GM12878 (cell line): ENCODE measurements around the gene EXO1. TPM values are rescaled to one million over a fixed set of nuclear protein-coding genes. Genes with fewer than 3 reads are reported as not detected.

Source experiments
- ATAC-seq: fragments of 200-7000 bp; cut with Tn5 transposase; 3 replicates; pipeline ENCODE4 v1.9.1; 2020; ENCODE audit warnings: mild to moderate bottlenecking, moderate library complexity
- BruUV-seq: library from RNA; stranded (reverse); fragments of 400-500 nt; replicated peaks from 2 replicates; lab custom pipeline; 2021; lab: Mats Ljungman, UMichigan
- CTCF ChIA-PET: fragments of 300-600 bp; sonication (Branson Sonifier 250); formaldehyde crosslinking; extraction: SDS; loops from one replicate; lab custom pipeline; 2021; ENCODE audit warnings: inconsistent platforms; lab: Yijun Ruan, JAX
- POLR2A ChIA-PET: fragments of 350-600 bp; formaldehyde crosslinking; extraction: SDS; loops from one replicate; lab custom pipeline; 2021; ENCODE audit warnings: inconsistent platforms; lab: Charles Lee
- RAD21 ChIA-PET: fragments of 300-600 bp; sonication (Branson Sonifier 250); formaldehyde crosslinking; loops from one replicate; lab custom pipeline; 2023; ENCODE audit warnings: antibody characterized with exemption; ENCODE audit not compliant: unreplicated experiment; lab: Charles Lee
- SMC1A ChIA-PET: fragments of 300-600 bp; sonication (Branson Sonifier 250); formaldehyde crosslinking; loops from one replicate; lab custom pipeline; 2023; ENCODE audit not compliant: unreplicated experiment, uncharacterized antibody; lab: Charles Lee
- DNase-seq: peaks from one replicate; pipeline ENCODE4 v3.0.0-alpha.2; 2011; ENCODE audit warnings: low read depth, low spot score
- FAIRE-seq: peaks from 3 replicates; lab custom pipeline; 2011; peaks lifted over from hg19 to GRCh38; lab: Jason Lieb, UNC
- H2AFZ ChIP-seq: 2 replicates; pipeline ENCODE4 v1.6.0; 2011; ENCODE audit warnings: low read depth, low read length, control low read depth; ENCODE audit not compliant: control insufficient read depth
- H3K27ac ChIP-seq: 2 replicates; pipeline ENCODE4 v1.5.1; 2011; ENCODE audit warnings: control low read depth; ENCODE audit not compliant: control insufficient read depth, insufficient read depth
- H3K27me3 ChIP-seq, 2 experiments: replicated peaks in 1 of 2; 2 replicates each; pipeline versions ENCODE4 v1.6.0 to v1.6.1; 2011; ENCODE audit warnings: low read length in 1 of 2; ENCODE audit not compliant: control insufficient read depth in 2 of 2, insufficient read depth in 2 of 2
- H3K36me3 ChIP-seq, 2 experiments: 2 replicates each; pipeline ENCODE4 v1.5.1; 2011; ENCODE audit warnings: low read length in 1 of 2; ENCODE audit not compliant: control insufficient read depth in 2 of 2, insufficient read depth in 2 of 2
- H3K4me1 ChIP-seq: 2 replicates; pipeline ENCODE4 v1.6.1; 2011; ENCODE audit warnings: mild to moderate bottlenecking, low read length, moderate library complexity, mixed read lengths; ENCODE audit not compliant: control insufficient read depth, insufficient read depth
- H3K4me2 ChIP-seq: 2 replicates; pipeline ENCODE4 v1.6.0; 2011; ENCODE audit warnings: control low read depth; ENCODE audit not compliant: control insufficient read depth, insufficient read depth
- H3K4me3 ChIP-seq: fragments of 200-600 bp; sonication (generic); 2 replicates; pipeline ENCODE4 v1.5.1; 2016
- H3K79me2 ChIP-seq: 2 replicates; pipeline ENCODE4 v1.6.0; 2011; ENCODE audit warnings: low read length; ENCODE audit not compliant: control insufficient read depth, insufficient read depth
- H3K9ac ChIP-seq: 2 replicates; pipeline ENCODE4 v1.8.0; 2011; ENCODE audit warnings: low read length, control low read depth, mixed read lengths; ENCODE audit not compliant: control insufficient read depth, insufficient read depth
- H3K9me3 ChIP-seq: replicated peaks from 3 replicates; pipeline ENCODE4 v1.5.1; 2011; ENCODE audit warnings: mild to moderate bottlenecking, low read length; ENCODE audit not compliant: control insufficient read depth, insufficient read depth
- H4K20me1 ChIP-seq: 2 replicates; pipeline ENCODE4 v1.6.0; 2011; ENCODE audit not compliant: control insufficient read depth, insufficient read depth
- CBX5 ChIP-seq: sonication (generic); IDR thresholded peaks from 2 replicates; pipeline ENCODE4 v1.6.1; 2016; ENCODE audit warnings: low read depth, moderate library complexity, mild to moderate bottlenecking, inconsistent platforms
- NFYA ChIP-seq: IDR thresholded peaks from 2 replicates; pipeline ENCODE4 v1.6.1; 2011; ENCODE audit warnings: low read depth, mild to moderate bottlenecking, low read length, improper control_type of control experiment, borderline replicate concordance
- STAT1 ChIP-seq: fragments of 450-650 bp; conservative IDR thresholded peaks from 2 replicates; pipeline ENCODE4 v1.6.1; 2014; ENCODE audit warnings: antibody characterized with exemption, mild to moderate bottlenecking
- WGBS: methylation state at CpG from one replicate; pipeline ENCODE4 v1.1.6; 2016; ENCODE audit warnings: low lambda C conversion rate; ENCODE audit not compliant: insufficient replicate concordance, insufficient coverage; ENCODE audit errors: missing lambda C conversion rate; 5-methylcytosine and 5-hydroxymethylcytosine counted together
- in situ Hi-C: fragments of 300-500 bp; cut with MboI; formaldehyde crosslinking; loops from 9 replicates; pipeline ENCODE4 v1.14.3; 2018; ENCODE audit warnings: mixed read lengths
- intact Hi-C: fragments of 100-400 bp; cut with micrococcal nuclease; formaldehyde crosslinking; loops from one replicate; pipeline ENCODE4 v1.14.2; 2022; ENCODE audit not compliant: unreplicated experiment
- polyA plus RNA-seq, 11 experiments: library from polyadenylated mRNA; depleted of rRNA in 4 of 11; unstranded in 6 of 11; stranded (reverse) in 5 of 11; fragments of >200 nt; fragmentation: Nextera tagmentation in 4 of 11; fragmentation: Illumina TruSeq in 1 of 11; extraction: Ambion mirVana in 4 of 11; extraction: Trizol in 1 of 11; gene quantifications; 1 replicate in 1 of 11; 2 replicates in 10 of 11; pipeline versions ENCODE4 v1.2.1 to v1.2.3, GENCODE V29; 2011 to 2016; ENCODE audit warnings: inconsistent platforms in 2 of 11, missing spikeins in 2 of 11, low read depth in 1 of 11
- total RNA-seq, 4 experiments: library from RNA; depleted of rRNA in 3 of 4; stranded (reverse); fragments of >200 nt in 3 of 4; fragmentation: Illumina TruSeq in 1 of 4; extraction: Trizol in 1 of 4; gene quantifications; 2 replicates each; pipeline versions ENCODE4 v1.2.1 to v1.2.3, GENCODE V29; 2013 to 2021
- TF ChIP-seq, protein P1 (sequence below): fragments of 450-650 bp; formaldehyde crosslinking; IDR thresholded peaks from 2 replicates; pipeline ENCODE4 v1.5.0; 2022; ENCODE audit warnings: mild to moderate bottlenecking, missing genetic modification characterization
- TF ChIP-seq, protein P2 (sequence below), 3 experiments: IDR thresholded peaks in 2 of 3; conservative IDR thresholded peaks in 1 of 3; 2 replicates each; pipeline ENCODE4 v1.5.1; 2011; ENCODE audit warnings: low read depth in 3 of 3, low read length in 3 of 3, mild to moderate bottlenecking in 3 of 3, control low read depth in 2 of 3, moderate library complexity in 2 of 3, inconsistent platforms in 1 of 3, mixed read lengths in 1 of 3; ENCODE audit not compliant: control insufficient read depth in 2 of 3, insufficient read depth in 1 of 3; ENCODE audit errors: extremely low read depth in 1 of 3
- TF ChIP-seq, protein P3 (sequence below): fragments of 450-650 bp; IDR thresholded peaks from 2 replicates; pipeline ENCODE4 v1.6.1; 2016; ENCODE audit warnings: mild to moderate bottlenecking
- TF ChIP-seq, protein P4 (sequence below): fragments of 450-650 bp; IDR thresholded peaks from 2 replicates; pipeline ENCODE4 v1.6.1; 2017; ENCODE audit warnings: borderline replicate concordance
- TF ChIP-seq, protein P5 (sequence below): fragments of 450-650 bp; IDR thresholded peaks from 2 replicates; pipeline ENCODE4 v1.6.1; 2017; ENCODE audit warnings: mild to moderate bottlenecking, low read depth, inconsistent platforms; ENCODE audit not compliant: poor library complexity, severe bottlenecking

Gene EXO1
- total and polyA plus RNA-seq, 10 of the 15 experiments (the other 5 are each of a cell fraction or from before 2014, with no cell fraction given) = 8.7 to 43.4 (median 30.6) TPM

DNA sequence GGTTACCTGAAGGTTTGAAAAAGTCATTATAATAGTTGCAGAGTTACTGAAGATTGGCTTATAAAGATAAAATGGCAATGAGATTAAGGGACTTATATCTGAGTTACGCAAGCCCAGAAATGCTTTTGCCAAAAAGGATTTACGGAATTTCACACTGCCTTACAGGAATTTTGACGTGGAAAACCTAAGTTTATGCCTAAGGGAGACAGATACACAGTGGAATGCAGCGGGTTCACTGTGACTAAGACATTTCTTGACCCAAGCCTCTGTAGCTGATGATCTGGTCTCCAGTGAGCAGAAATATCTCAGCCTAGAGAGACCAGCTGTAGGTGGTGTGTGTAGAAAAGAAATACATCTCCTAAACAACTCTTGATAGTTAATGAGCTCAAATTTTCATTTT, 10.1 kb upstream of the EXO1 start:
- CTCF ChIA-PET = interaction anchor here (1.8 kb wide), 1 partner anchor 227 kb away, joined by 6 read pairs; no protein-coding TSS in a partner anchor
- Histone ChIP-seq H3K9me3 (no peaks in the 10 kb centered on the region), H3K9ac (no peak overlapping the region), H3K27me3 (no peaks in the 10 kb centered on the region), H2AFZ (no peak overlapping the region), H3K79me2 (no peaks in the 10 kb centered on the region), H3K36me3 (no peaks in the 10 kb centered on the region), H3K27ac (no peak overlapping the region), H4K20me1 (no peaks in the 10 kb centered on the region), H3K4me2 (no peak overlapping the region), H3K4me3 (no peak overlapping the region), H3K4me1 (peaks cover 11% of the 10 kb centered on the region; the same call in 1 of the 2 replicates)
- WGBS = 83% methylated on average over 4 of the region's 4 CpGs
- TF ChIP-seq CBX5 (no peak), STAT1 (no peak), NFYA (no peak)
- TF ChIP-seq, protein P1, sequence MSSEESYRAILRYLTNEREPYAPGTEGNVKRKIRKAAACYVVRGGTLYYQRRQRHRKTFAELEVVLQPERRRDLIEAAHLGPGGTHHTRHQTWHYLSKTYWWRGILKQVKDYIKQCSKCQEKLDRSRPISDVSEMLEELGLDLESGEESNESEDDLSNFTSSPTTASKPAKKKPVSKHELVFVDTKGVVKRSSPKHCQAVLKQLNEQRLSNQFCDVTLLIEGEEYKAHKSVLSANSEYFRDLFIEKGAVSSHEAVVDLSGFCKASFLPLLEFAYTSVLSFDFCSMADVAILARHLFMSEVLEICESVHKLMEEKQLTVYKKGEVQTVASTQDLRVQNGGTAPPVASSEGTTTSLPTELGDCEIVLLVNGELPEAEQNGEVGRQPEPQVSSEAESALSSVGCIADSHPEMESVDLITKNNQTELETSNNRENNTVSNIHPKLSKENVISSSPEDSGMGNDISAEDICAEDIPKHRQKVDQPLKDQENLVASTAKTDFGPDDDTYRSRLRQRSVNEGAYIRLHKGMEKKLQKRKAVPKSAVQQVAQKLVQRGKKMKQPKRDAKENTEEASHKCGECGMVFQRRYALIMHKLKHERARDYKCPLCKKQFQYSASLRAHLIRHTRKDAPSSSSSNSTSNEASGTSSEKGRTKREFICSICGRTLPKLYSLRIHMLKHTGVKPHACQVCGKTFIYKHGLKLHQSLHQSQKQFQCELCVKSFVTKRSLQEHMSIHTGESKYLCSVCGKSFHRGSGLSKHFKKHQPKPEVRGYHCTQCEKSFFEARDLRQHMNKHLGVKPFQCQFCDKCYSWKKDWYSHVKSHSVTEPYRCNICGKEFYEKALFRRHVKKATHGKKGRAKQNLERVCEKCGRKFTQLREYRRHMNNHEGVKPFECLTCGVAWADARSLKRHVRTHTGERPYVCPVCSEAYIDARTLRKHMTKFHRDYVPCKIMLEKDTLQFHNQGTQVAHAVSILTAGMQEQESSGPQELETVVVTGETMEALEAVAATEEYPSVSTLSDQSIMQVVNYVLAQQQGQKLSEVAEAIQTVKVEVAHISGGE (CRISPR knock-in tag) = no peak
- TF ChIP-seq, protein P2, sequence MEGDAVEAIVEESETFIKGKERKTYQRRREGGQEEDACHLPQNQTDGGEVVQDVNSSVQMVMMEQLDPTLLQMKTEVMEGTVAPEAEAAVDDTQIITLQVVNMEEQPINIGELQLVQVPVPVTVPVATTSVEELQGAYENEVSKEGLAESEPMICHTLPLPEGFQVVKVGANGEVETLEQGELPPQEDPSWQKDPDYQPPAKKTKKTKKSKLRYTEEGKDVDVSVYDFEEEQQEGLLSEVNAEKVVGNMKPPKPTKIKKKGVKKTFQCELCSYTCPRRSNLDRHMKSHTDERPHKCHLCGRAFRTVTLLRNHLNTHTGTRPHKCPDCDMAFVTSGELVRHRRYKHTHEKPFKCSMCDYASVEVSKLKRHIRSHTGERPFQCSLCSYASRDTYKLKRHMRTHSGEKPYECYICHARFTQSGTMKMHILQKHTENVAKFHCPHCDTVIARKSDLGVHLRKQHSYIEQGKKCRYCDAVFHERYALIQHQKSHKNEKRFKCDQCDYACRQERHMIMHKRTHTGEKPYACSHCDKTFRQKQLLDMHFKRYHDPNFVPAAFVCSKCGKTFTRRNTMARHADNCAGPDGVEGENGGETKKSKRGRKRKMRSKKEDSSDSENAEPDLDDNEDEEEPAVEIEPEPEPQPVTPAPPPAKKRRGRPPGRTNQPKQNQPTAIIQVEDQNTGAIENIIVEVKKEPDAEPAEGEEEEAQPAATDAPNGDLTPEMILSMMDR (IDR thresholded peaks at IDR 0.05 in 2 of 3, conservative IDR thresholded peaks at IDR 0.05 in 1 of 3; ENCODE audit: control insufficient read depth in 2 of 3, extremely low read depth in 1 of 3, insufficient read depth in 1 of 3, low read depth in 3 of 3, low read length in 3 of 3) = no peak
- TF ChIP-seq, protein P3, sequence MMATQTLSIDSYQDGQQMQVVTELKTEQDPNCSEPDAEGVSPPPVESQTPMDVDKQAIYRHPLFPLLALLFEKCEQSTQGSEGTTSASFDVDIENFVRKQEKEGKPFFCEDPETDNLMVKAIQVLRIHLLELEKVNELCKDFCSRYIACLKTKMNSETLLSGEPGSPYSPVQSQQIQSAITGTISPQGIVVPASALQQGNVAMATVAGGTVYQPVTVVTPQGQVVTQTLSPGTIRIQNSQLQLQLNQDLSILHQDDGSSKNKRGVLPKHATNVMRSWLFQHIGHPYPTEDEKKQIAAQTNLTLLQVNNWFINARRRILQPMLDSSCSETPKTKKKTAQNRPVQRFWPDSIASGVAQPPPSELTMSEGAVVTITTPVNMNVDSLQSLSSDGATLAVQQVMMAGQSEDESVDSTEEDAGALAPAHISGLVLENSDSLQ = no peak
- TF ChIP-seq, protein P4, sequence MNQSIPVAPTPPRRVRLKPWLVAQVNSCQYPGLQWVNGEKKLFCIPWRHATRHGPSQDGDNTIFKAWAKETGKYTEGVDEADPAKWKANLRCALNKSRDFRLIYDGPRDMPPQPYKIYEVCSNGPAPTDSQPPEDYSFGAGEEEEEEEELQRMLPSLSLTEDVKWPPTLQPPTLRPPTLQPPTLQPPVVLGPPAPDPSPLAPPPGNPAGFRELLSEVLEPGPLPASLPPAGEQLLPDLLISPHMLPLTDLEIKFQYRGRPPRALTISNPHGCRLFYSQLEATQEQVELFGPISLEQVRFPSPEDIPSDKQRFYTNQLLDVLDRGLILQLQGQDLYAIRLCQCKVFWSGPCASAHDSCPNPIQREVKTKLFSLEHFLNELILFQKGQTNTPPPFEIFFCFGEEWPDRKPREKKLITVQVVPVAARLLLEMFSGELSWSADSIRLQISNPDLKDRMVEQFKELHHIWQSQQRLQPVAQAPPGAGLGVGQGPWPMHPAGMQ = no peak
- TF ChIP-seq, protein P5, sequence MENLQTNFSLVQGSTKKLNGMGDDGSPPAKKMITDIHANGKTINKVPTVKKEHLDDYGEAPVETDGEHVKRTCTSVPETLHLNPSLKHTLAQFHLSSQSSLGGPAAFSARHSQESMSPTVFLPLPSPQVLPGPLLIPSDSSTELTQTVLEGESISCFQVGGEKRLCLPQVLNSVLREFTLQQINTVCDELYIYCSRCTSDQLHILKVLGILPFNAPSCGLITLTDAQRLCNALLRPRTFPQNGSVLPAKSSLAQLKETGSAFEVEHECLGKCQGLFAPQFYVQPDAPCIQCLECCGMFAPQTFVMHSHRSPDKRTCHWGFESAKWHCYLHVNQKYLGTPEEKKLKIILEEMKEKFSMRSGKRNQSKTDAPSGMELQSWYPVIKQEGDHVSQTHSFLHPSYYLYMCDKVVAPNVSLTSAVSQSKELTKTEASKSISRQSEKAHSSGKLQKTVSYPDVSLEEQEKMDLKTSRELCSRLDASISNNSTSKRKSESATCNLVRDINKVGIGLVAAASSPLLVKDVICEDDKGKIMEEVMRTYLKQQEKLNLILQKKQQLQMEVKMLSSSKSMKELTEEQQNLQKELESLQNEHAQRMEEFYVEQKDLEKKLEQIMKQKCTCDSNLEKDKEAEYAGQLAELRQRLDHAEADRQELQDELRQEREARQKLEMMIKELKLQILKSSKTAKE = no peak
- FAIRE-seq (no peak), DNase-seq (no peak), ATAC-seq (no peak)
- in situ Hi-C loops = no loop called here
- SMC1A ChIA-PET = no interaction called here
- RAD21 ChIA-PET = no interaction called here
- POLR2A ChIA-PET = no interaction called here
- no TSS peak for BruUV-seq
- intact Hi-C loops = no loop called here
